Heart right ventricle (tissue), 16 donors: Measurements from ENCODE around the gene ADGRD1. TPM values are rescaled to one million over a fixed set of nuclear protein-coding genes. Genes with fewer than 3 reads are reported as not detected.

ENCODE experiments used
- ATAC-seq, 8 donors: fragments of 200-7000 bp; cut with Tn5 transposase; one replicate each; pipeline ENCODE4 v1.9.1; 2020; ENCODE audit warnings: mild to moderate bottlenecking in 8 of 8, moderate library complexity in 8 of 8, moderate number of reproducible peaks in 1 of 8
- DNase-seq, 2 donors: peaks; one replicate each; pipeline ENCODE4 v3.0.0-alpha.2; 2020
- H3K27ac ChIP-seq, 10 donors: fragments of 200-600 bp; sonication (generic) in 2 of 10; one replicate each; pipeline versions ENCODE4 v1.5.0 to v1.8.0; 2020 to 2022; ENCODE audit warnings: mild to moderate bottlenecking in 3 of 10
- H3K27me3 ChIP-seq, 7 donors: fragments of 200-600 bp; one replicate each; pipeline ENCODE4 v1.8.0; 2021 to 2022; ENCODE audit warnings: mild to moderate bottlenecking in 2 of 7
- H3K36me3 ChIP-seq, 9 donors: fragments of 200-600 bp; sonication (generic) in 1 of 9; one replicate each; pipeline versions ENCODE4 v1.5.0 to v1.8.0; 2020 to 2022; ENCODE audit warnings: mild to moderate bottlenecking in 2 of 9
- H3K4me1 ChIP-seq, 9 donors: fragments of 200-600 bp; sonication (generic) in 1 of 9; one replicate each; pipeline versions ENCODE4 v1.5.0 to v1.8.0; 2020 to 2022; ENCODE audit warnings: mild to moderate bottlenecking in 4 of 9
- H3K4me3 ChIP-seq, 10 donors: fragments of 200-600 bp; sonication (generic) in 2 of 10; one replicate each; pipeline versions ENCODE4 v1.5.0 to v1.8.0; 2020 to 2022; ENCODE audit warnings: mild to moderate bottlenecking in 7 of 10, moderate library complexity in 2 of 10
- H3K9me3 ChIP-seq, 11 donors: fragments of 200-600 bp in 10 of 11; sonication (generic) in 2 of 11; one replicate each; pipeline versions ENCODE4 v1.5.0 to v1.8.0; 2013 to 2022; ENCODE audit warnings: mild to moderate bottlenecking in 2 of 11, control low read depth in 1 of 11, moderate library complexity in 1 of 11
- CTCF ChIP-seq, 9 donors: fragments of 200-600 bp; sonication (generic) in 2 of 9; IDR thresholded peaks; one replicate each; pipeline versions ENCODE4 v1.5.0 to v1.8.0; 2021 to 2022; ENCODE audit warnings: antibody characterized with exemption in 9 of 9, mild to moderate bottlenecking in 5 of 9, moderate library complexity in 1 of 9
- WGBS, 2 donors: extraction: QIAGEN DNeasy Blood & Tissue Kit; methylation state at CpG; one replicate each; pipeline ENCODE4 v1.1.7; 2013; ENCODE audit warnings: inconsistent platforms in 1 of 2; 5-methylcytosine and 5-hydroxymethylcytosine counted together
- intact Hi-C, 10 donors: fragments of 100-400 bp; cut with DNase I; formaldehyde crosslinking; loops; one replicate each; pipeline versions ENCODE4 v1.11.1 to v1.14.2; 2022
- polyA plus RNA-seq, 2 donors: library from polyadenylated mRNA; stranded (reverse); fragments of 200-250 nt; gene quantifications; one replicate each; pipeline ENCODE4 v1.2.3, GENCODE V29; 2013
- total RNA-seq, 10 donors: library from RNA; stranded (reverse); fragmentation: NEBNext Ultra II Directional in 3 of 10; extraction: Animal tissue kit (Norgen Biotek cat#: 25700) in 3 of 10; gene quantifications; one replicate each; pipeline versions ENCODE4 v1.2.1 to v1.2.4, GENCODE V29; 2021 to 2023
- donor health status: Arrhythmogenic right ventricular cardiomyopathy.
- donor health status: ischemic (EF 13 %, LVEDD 7.1; RV severe dilation, severe dysfunction).
- donor health status: healthy with polysubstance abuse.
- donor health status: DM: no; HTN: yes; CAD: no.
- donor health status: DM: no; HTN: no; CAD: no.
- donor health status: ischemic (EF 25% LVEDD 6.9; RV normal size, moderate dysfunction).
- donor health status: ischemic (EF 25% LVEDD 5.7; RV mildly dilated, moderate dysfunction).
- donor health status: healthy.
- donor health status: DM: yes; HTN: yes; CAD: no.
- donor health status: Ischemic cardiomyopathy.
- donor health status: ischemic (EF 35%, LVEDD 5.7; RV mildly dilated, moderate dysfunction).
- donor health status: nonischemic (EF 11% LVEDD 7.7; RV severe dilation, severe dysfunction).
- donor health status: DM: yes; HTN: yes; CAD: no.
- donor health status: PGD.
- donor health status: ischemic (EF 29% LVEDD 5.4; RV normal size, mild dysfunction).
- donor health status: nonischemic (EF 23%, LVEDD 6.1; RV moderate dilation, normal function).

The ADGRD1 gene
- total and polyA plus RNA-seq, 12 donors: 16.8 to 157 (median 69.7) TPM

GRCh38 chr12:131010396-131011131, 56.9 kb downstream of the ADGRD1 start:
- DNase-seq: no peak

GRCh38 chr12:131011165-131012079, 57.7 kb downstream of the ADGRD1 start:
- no peaks in the 10 kb centered on the region for H3K27me3 ChIP-seq
- H3K9me3 ChIP-seq: no peaks in the 10 kb centered on the region
- H3K4me3 ChIP-seq: no peak overlapping the region
- DNase-seq (peak in 1 of 2 donors; percentile 48), ATAC-seq (peak in 7 of 8 donors; percentile 15 to 60 (median 46))
- peaks cover 3 to 32% (median 15%) of the 10 kb centered on the region in 9 donors for H3K4me1 ChIP-seq
- intact Hi-C loops: no loop called here
- H3K27ac ChIP-seq: peak overlapping the region in 4 of 10 donors; percentile 23 to 51 (median 40)
- H3K36me3 ChIP-seq: peaks cover 0 to 53% (median 0%) of the 10 kb centered on the region in 9 donors
- WGBS, 2 donors: 83 to 85% methylated on average over 40 of the region's 40 CpGs
- no peak for TF ChIP-seq CTCF (IDR thresholded peaks at IDR 0.05)

More at GRCh38 chr12:131010396-131011131, 56.9 kb downstream of the ADGRD1 start:
- no peak overlapping the region for H3K4me3 ChIP-seq
- H3K36me3 ChIP-seq: peaks cover 0 to 52% (median 3%) of the 10 kb centered on the region in 9 donors
- no peaks in the 10 kb centered on the region for H3K9me3 ChIP-seq
- H3K27me3 ChIP-seq: no peaks in the 10 kb centered on the region
- WGBS, 2 donors: 79 to 80% methylated on average over 18 of the region's 18 CpGs
- H3K4me1 ChIP-seq: peaks cover 5 to 32% (median 15%) of the 10 kb centered on the region in 9 donors
- H3K27ac ChIP-seq: peak overlapping the region in 7 of 10 donors; percentile 23 to 51 (median 39)
- ATAC-seq: peak in 5 of 8 donors; percentile 11 to 47 (median 21)
- no peak for TF ChIP-seq CTCF (IDR thresholded peaks at IDR 0.05)
- intact Hi-C loops: no loop called here

- ATAC-seq (no peak), DNase-seq (no peak)
- Histone ChIP-seq H3K9me3 (no peaks in the 10 kb centered on the region), H3K4me3 (no peak overlapping the region), H3K36me3 (peaks cover 0 to 56% (median 0%) of the 10 kb centered on the region in 9 donors), H3K4me1 (peaks cover 0 to 21% (median 7%) of the 10 kb centered on the region in 9 donors), H3K27ac (no peak overlapping the region), H3K27me3 (no peaks in the 10 kb centered on the region)
- 93 to 95% methylated on average over 23 of the region's 23 CpGs for WGBS, 2 donors
- TF ChIP-seq CTCF (IDR thresholded peaks at IDR 0.05): no peak
- intact Hi-C loops: no loop called here
Measured at GRCh38 chr12:131012279-131013069, 58.8 kb downstream of the ADGRD1 start.
